PFSK-1 (cell line): ENCODE data around the gene KIF11.

ENCODE experiments used
- POLR2AphosphoS5 ChIP-seq: IDR thresholded peaks from 2 replicates; pipeline ENCODE4 v1.6.1; 2012; ENCODE audit warnings: low read depth, mild to moderate bottlenecking, control low read depth, low read length, moderate library complexity
- SIN3A ChIP-seq: IDR thresholded peaks from 2 replicates; pipeline ENCODE4 v1.6.1; 2012; ENCODE audit warnings: mild to moderate bottlenecking, low read length, moderate library complexity, borderline replicate concordance; ENCODE audit not compliant: insufficient read depth
- TAF1 ChIP-seq: IDR thresholded peaks from 2 replicates; pipeline ENCODE4 v1.6.1; 2012; ENCODE audit warnings: low read length, control low read depth, borderline replicate concordance; ENCODE audit not compliant: insufficient read depth
- TF ChIP-seq, protein P1 (sequence below), 2 experiments: IDR thresholded peaks; 2 replicates each; pipeline versions ENCODE4 v1.6.1 to v1.8.0; 2011 to 2012; ENCODE audit warnings: low read depth in 2 of 2, low read length in 2 of 2, control low read depth in 1 of 2, inconsistent platforms in 1 of 2, mild to moderate bottlenecking in 1 of 2, moderate library complexity in 1 of 2; ENCODE audit not compliant: insufficient read depth in 1 of 2

DNA sequence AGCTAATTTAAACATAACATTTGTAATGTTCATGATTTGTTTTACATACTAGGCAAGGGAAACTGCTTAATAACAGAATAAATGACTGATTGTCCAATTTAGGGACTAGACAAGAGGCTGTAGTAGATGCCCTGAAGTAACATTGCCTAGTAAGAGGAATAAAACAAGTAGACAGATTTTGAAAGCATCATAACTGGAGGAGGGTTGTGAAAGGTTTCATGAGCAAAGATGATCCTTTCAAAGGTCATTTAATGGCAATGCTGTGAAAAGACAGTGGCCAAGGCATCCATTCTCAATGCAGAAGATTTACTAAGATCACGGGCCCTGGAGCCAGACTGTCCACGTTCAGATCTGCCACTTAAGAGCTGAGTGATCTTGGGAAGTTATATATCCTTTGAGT, 52.0 kb downstream of the KIF11 start:
- TF ChIP-seq TAF1 (no peak), POLR2AphosphoS5 (no peak), SIN3A (no peak)
- TF ChIP-seq, protein P1, sequence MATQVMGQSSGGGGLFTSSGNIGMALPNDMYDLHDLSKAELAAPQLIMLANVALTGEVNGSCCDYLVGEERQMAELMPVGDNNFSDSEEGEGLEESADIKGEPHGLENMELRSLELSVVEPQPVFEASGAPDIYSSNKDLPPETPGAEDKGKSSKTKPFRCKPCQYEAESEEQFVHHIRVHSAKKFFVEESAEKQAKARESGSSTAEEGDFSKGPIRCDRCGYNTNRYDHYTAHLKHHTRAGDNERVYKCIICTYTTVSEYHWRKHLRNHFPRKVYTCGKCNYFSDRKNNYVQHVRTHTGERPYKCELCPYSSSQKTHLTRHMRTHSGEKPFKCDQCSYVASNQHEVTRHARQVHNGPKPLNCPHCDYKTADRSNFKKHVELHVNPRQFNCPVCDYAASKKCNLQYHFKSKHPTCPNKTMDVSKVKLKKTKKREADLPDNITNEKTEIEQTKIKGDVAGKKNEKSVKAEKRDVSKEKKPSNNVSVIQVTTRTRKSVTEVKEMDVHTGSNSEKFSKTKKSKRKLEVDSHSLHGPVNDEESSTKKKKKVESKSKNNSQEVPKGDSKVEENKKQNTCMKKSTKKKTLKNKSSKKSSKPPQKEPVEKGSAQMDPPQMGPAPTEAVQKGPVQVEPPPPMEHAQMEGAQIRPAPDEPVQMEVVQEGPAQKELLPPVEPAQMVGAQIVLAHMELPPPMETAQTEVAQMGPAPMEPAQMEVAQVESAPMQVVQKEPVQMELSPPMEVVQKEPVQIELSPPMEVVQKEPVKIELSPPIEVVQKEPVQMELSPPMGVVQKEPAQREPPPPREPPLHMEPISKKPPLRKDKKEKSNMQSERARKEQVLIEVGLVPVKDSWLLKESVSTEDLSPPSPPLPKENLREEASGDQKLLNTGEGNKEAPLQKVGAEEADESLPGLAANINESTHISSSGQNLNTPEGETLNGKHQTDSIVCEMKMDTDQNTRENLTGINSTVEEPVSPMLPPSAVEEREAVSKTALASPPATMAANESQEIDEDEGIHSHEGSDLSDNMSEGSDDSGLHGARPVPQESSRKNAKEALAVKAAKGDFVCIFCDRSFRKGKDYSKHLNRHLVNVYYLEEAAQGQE (IDR thresholded peaks at IDR 0.05; ENCODE audit: insufficient read depth in 1 of 2, low read depth in 2 of 2, low read length in 2 of 2), result no peak
